HUDEP-2 (cell line): ENCODE measurements around the gene IQGAP2.
A peak's percentile ranks its signal among the peaks of the same experiment; 100 is the strongest.

Source experiments
- DNase-seq, 76 experiments: peaks; one replicate each; lab custom pipeline; 2025; ENCODE audit not compliant: unreplicated experiment in 76 of 76; lab: John Stamatoyannopoulos, UW

Gene IQGAP2

GRCh38 chr5:76634661-76635060 is 231.6 kb downstream of the IQGAP2 start:
- DNase-seq: no peak

DNA sequence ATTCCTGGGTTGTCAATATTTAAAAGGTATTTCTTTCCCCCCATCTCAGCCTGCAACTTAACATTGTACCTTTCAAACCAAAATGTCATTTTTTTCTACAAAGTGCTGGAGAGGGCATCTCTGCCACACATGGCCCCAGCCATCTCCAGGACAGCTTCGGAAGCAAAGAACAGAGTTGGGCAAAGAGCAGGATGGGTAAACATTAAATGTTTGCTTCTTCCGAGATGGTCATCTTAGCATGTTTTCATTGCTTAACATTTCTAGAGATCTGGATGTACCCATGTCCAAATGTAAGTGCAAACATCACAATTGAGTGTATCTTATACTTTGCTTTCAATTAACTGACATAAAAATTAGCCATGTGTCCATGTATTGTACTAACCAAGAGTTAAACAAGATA is 234.4 kb downstream of the IQGAP2 start:
- DNase-seq: no peak

- no peak for DNase-seq
These were observed 235.4 kb downstream of the IQGAP2 start for GRCh38 chr5:76638479-76638878.

DNA sequence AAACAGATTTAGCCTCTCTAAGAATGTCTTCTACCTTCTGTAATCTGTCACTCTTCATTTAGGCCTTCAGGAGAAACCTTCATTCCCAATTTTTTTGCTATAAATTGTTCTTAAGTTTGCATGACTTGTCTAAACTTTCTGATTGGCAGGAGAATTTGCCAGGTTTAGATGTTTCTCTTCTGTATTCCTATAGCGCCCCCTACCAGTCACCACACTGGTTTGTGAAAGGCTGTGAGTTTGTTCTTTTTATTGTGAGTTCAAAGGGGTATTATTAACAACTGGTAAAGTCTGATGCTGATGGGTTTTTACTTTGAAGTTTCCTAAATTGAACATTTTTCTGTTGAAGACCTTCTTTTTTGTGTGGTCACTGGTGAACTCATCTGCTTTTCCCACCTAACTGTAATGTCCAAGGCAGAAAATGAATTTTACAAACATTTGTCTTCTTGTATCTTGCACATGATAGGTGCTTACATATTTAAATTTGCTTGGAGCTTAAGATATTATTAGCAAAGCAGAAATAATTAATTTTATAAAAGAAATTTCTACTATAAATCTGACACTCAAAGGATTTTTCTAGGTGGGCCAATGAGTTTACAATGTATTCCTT is 238.5 kb downstream of the IQGAP2 start:
- DNase-seq: peak in 50 of 76 experiments; percentile 2 to 71 (median 31)

DNA sequence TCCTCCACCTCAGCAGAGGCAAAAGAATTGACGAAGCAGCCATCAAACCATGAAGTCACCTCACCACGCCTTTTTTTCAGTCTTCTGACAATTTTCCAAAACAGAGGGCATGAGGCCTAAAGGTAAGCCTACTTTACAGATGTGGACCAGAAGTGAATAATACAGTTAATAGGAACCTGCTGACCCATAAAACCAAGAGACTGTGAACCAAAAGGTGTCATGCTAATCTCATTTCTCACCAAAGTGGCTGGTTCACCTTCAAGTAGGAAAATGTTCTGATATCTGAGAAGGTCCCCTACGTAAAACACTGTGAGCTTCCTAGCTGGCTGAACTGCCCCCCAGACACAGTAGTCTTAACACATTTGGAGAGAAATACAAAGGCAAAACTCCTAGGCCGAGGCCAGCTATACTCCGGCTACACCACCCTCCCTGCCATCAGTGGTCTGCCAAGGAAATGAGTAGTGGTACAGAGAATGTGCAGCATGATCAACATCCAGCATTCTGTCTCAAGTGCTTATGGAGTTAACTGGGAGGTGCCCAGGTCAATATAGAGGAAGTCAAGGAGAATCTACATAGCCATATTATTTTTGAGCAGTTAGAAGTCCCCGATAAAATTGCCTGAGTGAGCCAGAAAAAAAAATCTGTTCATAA is 239.4 kb downstream of the IQGAP2 start:
- no peak for DNase-seq

DNA sequence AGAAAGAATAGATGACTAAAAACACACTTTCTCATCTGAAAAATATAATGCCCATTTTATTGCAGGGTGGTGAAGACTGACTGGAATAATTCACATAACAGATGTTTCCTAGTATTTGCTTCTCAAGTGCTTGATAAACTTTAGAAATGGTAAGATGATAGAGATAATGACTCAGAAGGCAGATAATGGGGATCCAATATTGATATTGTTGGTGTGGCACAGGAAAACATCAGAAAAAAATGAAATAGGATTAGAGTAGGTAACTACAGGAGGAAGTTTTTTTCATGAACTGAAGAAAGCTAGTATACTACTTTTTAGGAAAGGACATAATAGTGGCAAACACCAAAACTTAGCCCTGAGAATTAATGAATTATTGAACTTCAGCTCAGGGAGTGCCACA is 240.3 kb downstream of the IQGAP2 start:
- no peak for DNase-seq

- DNase-seq: no peak
These were observed 246.1 kb downstream of the IQGAP2 start for GRCh38 chr5:76649140-76649539.

DNA sequence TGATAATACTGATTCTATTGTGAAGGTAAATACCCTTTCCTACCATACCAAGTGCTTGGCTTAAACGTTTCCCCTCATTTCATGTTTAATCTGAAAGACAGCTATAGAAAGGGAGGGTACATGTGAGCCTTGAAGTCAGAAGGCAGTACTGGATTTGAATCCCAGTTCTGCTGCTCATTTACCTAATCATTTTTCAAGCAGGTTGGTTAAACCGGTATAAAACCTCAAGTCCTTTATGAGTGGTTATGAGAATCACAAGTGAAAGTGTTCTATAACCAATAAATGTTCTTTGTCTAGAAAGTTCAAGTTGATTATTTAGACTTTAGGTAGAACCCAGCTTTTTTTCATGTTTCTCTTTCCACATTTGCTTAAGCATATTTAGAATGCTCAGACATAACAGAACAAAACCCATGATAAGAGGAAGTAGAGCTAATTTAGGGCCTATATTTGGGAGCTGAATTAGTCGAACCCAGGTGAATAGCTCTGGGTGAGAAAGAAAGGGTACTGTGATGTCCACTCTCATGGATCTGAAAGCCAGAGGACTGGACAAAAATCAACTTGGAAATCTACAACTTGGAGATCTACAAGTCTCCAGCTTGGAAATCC is 249.8 kb downstream of the IQGAP2 start:
- DNase-seq: no peak

GRCh38 chr5:76657091-76657490 is 254.0 kb downstream of the IQGAP2 start:
- DNase-seq: no peak

- peak in 43 of 76 experiments; percentile 1 to 72 (median 22) for DNase-seq
These were observed 254.7 kb downstream of the IQGAP2 start for GRCh38 chr5:76657683-76658311.

GRCh38 chr5:76660360-76660759 is 257.3 kb downstream of the IQGAP2 start:
- DNase-seq: no peak

DNA sequence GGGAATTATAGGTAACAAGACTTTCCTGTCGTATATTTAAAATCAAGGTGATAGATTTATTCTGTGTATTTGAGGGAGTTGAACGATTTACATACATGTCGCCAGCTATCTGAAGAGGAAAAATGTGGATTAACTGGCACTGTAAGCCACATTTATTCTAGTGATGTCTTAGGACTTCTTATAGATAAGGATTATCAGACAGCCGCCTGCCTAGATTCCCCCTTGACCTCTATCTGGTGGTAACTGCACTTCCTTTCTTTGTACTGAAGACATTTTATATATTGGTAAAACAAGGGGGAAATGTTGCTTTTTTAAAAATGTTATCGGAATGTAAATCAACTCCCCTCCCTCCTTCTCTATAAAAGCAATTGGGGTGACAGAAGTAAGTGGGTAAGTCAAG is 259.4 kb downstream of the IQGAP2 start:
- peak in 6 of 76 experiments; percentile 1 to 22 (median 5) for DNase-seq

DNA sequence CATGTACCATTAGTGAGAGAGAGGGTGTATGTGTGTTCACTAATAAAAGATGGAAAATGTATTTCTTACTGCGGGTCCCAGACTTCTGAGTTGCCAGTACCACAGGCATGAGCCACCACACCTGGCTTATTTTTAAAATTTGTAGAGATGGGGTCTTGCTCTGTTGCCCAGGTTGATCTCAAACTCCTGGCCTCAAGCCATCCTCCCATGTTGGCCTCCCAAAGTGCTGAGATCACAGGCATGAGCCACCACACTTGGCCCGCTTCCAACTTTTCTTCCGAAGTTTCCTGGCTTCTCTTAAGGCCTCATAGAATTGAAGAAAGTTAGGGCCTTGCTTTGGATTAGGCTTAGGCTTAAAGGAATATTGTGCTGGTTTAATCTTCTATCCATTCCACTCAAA is 260.5 kb downstream of the IQGAP2 start:
- DNase-seq: peak in 1 of 76 experiments; percentile 1

- no peak for DNase-seq
These were observed 261.0 kb downstream of the IQGAP2 start for GRCh38 chr5:76664079-76664478.

DNA sequence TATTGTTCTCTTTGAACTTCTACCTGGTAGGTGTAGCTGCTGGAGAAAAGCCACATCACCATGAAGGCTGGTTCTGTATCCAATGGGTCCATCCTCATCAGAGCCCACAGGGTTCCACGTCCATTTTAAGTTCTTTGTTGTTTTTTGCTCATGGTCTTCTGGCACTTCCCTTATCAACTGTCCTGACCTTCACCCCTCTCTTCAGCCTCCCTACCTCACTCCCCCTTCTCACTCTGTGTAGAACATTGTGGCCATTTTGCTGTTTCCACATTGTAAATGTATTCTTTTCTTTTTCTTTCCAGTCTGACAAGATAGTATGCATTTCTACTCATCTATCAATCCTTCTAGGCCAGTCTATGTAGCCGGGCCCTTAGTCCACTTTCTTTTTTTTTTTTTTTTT is 264.4 kb downstream of the IQGAP2 start:
- no peak for DNase-seq

GRCh38 chr5:76669245-76669644 is 266.2 kb downstream of the IQGAP2 start:
- no peak for DNase-seq

DNA sequence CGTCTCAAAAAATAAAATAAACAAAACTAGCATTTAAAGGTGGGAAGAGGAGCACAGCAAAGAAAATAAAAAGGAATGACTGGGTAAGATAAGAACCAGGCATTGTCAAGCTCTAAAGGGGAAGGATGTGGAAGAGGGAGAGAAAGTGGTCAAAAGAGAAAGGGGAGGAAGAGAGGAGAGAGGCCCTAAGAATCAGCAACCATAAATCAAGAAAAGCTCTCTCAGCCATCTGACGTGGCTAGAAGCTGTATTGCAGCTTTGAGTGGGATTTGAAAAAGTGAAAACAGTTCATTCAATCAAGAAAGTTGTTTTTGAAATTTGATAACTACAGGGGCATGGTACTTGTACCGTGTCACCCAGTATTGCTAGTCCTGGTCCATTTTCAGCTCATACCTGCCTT is 267.4 kb downstream of the IQGAP2 start:
- no peak for DNase-seq

DNA sequence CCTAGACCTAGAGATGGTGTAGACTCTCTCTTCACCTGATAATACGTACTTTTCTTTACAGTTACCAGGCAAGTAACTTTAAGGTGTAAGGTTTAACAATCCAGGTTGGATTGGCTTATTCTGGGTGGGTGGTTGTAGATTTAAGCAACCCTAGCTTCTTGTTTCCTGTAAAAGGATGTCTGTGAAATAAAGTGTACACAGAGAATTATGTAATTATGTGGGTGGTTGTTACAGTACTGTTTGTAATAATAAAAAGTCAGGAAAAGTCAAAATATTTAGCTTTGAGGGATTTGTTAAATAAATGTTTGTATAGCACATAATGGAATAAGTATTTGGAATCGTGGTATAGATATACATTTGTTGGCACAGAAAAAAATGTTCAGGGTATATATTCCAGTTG is 269.2 kb downstream of the IQGAP2 start:
- no peak for DNase-seq

DNA sequence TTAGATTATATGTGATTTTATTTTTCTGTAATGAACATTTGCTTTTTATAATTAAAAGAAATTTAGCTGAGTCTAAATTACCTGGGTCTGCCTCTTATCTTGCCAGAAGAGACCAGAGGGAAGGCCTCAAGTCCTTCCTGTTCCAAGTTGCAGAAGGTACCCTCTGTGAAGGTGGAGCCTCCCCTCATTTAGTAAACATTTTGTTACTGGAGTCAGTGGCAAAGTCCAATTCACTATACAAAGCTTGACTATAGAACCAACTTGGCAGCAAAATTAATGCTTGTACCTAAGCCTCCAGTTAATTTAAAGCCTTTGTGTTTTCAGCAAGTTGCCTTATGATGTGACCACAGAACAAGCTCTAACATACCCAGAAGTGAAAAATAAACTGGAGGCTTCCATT is 270.0 kb downstream of the IQGAP2 start:
- no peak for DNase-seq

DNA sequence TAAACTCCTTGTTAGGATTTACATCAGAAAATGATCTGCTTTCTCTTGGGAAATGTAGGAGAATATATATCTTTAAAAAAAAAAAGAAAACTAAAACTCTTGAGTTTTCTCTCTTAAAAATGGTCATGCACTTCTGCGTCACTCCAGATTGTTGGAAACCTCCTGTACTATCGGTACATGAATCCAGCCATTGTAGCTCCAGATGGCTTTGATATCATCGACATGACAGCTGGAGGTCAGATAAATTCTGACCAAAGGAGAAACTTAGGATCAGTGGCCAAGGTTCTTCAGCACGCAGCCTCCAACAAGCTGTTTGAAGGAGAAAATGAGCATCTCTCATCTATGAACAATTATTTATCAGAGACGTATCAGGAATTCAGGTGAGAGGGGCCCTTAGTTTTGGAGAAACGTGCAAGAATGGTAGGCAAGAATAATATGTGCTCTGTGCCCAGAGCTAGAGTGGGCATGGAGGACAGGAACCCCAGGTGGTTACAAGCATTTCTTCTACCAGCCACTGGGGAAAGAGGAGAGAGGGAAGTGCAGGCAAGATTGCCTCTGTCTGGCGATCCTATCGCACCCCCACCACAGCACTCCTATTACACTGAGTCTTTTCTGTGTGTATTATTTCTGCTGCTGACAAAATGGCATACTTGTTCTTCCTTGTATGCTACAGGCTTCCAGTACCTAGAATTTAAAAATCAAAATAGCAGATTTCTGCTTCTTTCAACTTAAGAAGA is 271.4 kb downstream of the IQGAP2 start:
- DNase-seq: no peak

- DNase-seq: no peak
These were observed 272.3 kb downstream of the IQGAP2 start for GRCh38 chr5:76675364-76675763.
